Stimulated activated CD4-positive, alpha-beta T cell treated with anti-CD3 and anti-CD28 coated beads, Interleukin-1b, Interleukin-23, amount 100 ng/mL, for 48 hours (primary cell): ENCODE data around the gene GABRG1.

Experiments
- DNase-seq: peaks from one replicate; pipeline ENCODE4 v3.0.0-alpha.2; 2020

The GABRG1 gene

GRCh38 chr4:46123913-46124755, at the start of gene GABRG1:
TSS of gene GABRG1 (minus strand) at chr4:46124054. CDS start at chr4:46123913, 141 bp downstream.
- DNase-seq: no peak

GRCh38 chr4:46146993-46147392, 23.1 kb upstream of the GABRG1 start:
- no peak for DNase-seq

GRCh38 chr4:46131498-46132057, 7.7 kb upstream of the GABRG1 start:
- no peak for DNase-seq

GRCh38 chr4:46124773-46125413, 1.0 kb upstream of the GABRG1 start:
- DNase-seq: no peak

GRCh38 chr4:46081674-46082073, 42.2 kb downstream of the GABRG1 start:
- DNase-seq: no peak

GRCh38 chr4:46081248-46081647, 42.6 kb downstream of the GABRG1 start:
- DNase-seq: no peak

GRCh38 chr4:46073778-46074177, 50.1 kb downstream of the GABRG1 start:
- DNase-seq: no peak

GRCh38 chr4:46051392-46051791, 72.5 kb downstream of the GABRG1 start:
- no peak for DNase-seq

- DNase-seq: no peak
These were observed 91.8 kb downstream of the GABRG1 start for GRCh38 chr4:46032056-46032455.

- DNase-seq: no peak
These were observed 107.5 kb downstream of the GABRG1 start for GRCh38 chr4:46016306-46016705.

GRCh38 chr4:45992728-45993127, 131.1 kb downstream of the GABRG1 start:
- no peak for DNase-seq

GRCh38 chr4:45989775-45990174, 134.1 kb downstream of the GABRG1 start:
- no peak for DNase-seq

GRCh38 chr4:45987858-45988257, 136.0 kb downstream of the GABRG1 start:
- DNase-seq: no peak
